Spleen (tissue), 7 donors: ENCODE results near the gene SLC1A7.

Experiments
- CTCF ChIP-seq, 11 experiments: fragments of 200-600 bp in 7 of 11; fragments of 450-650 bp in 4 of 11; sonication (generic) in 4 of 11; IDR thresholded peaks in 8 of 11; conservative IDR thresholded peaks in 3 of 11; 1 replicate in 7 of 11; 2 replicates in 4 of 11; pipeline versions ENCODE4 v1.4.0 to v1.8.0; 2016 to 2021; ENCODE audit warnings: antibody characterized with exemption in 11 of 11, inconsistent platforms in 4 of 11, mild to moderate bottlenecking in 1 of 11
- POLR2A ChIP-seq, 3 donors: fragments of 450-650 bp; IDR thresholded peaks; one replicate each; pipeline ENCODE4 v1.5.1; 2017; ENCODE audit warnings: antibody characterized with exemption in 3 of 3, mild to moderate bottlenecking in 1 of 3
- POLR2AphosphoS5 ChIP-seq, 3 donors: sonication (generic); formaldehyde crosslinking; IDR thresholded peaks; one replicate each; pipeline ENCODE4 v1.5.1; 2017; ENCODE audit warnings: antibody characterized with exemption in 3 of 3
- donor health status: DM: no; HTN: no; CAD: no; lungs with moderate emphysema.
- donor health status: DM: no; HTN: no; CAD: no.
- donor health status: DM: no; HTN: no; CAD: no.

GRCh38 chr1:53065391-53065790, 77.0 kb downstream of the SLC1A7 start:
- TF ChIP-seq POLR2A (IDR thresholded peaks at IDR 0.05) (no peak), CTCF (IDR thresholded peaks at IDR 0.05 in 8 of 11, conservative IDR thresholded peaks at IDR 0.05 in 3 of 11) (no peak), POLR2AphosphoS5 (IDR thresholded peaks at IDR 0.05) (no peak)
